H4 (cell line): ENCODE measurements around the gene TMEM114. TPM values are rescaled to one million over a fixed set of nuclear protein-coding genes. Genes with fewer than 3 reads are reported as not detected.
A peak's percentile ranks its signal among the peaks of the same experiment; 100 is the strongest.

Source experiments
- DNase-seq: peaks from one replicate; pipeline ENCODE4 v3.0.0-alpha.2; 2015; ENCODE audit warnings: low spot score
- total RNA-seq: library from RNA; depleted of rRNA; stranded (reverse); fragments of >200 nt; shearing (Covaris generic); gene quantifications from 2 replicates; pipeline ENCODE4 v1.2.3, GENCODE V29; 2014

The TMEM114 gene
- total RNA-seq, 1 experiment from 2014 or later = not detected

DNA sequence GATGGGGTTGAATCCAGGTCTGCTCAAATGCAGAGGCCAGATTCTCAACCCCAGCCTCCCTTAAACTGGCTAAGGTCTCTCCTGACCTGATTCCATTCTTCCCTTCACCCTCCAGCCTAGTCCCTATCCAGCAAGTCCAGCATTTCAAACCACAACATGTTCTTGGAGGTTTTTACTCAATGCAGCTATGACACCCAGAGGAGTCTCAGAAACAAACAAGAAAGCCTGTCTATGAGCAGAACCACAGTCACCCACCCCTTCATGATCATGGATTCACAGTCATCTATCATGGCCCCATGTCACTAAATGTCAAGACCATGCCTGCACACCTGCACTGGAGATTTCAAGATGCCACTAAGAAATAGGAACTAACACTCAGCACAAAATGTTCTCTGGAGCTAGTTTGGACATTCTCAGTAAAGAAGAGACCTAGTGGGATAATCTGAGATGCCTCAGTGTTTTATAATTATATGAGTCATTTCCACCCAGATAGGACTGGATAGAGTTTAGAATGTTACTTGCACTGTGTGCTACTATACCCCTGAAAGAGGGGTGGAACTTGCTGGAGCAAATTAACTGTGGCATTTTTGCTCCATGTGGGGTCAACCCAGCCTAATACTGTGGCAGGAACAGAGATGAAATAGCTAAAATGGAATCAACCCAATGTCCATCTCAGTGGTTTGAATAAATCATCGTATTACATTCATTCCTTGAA, 21.7 kb upstream of the TMEM114 start:
- no peak for DNase-seq

DNA sequence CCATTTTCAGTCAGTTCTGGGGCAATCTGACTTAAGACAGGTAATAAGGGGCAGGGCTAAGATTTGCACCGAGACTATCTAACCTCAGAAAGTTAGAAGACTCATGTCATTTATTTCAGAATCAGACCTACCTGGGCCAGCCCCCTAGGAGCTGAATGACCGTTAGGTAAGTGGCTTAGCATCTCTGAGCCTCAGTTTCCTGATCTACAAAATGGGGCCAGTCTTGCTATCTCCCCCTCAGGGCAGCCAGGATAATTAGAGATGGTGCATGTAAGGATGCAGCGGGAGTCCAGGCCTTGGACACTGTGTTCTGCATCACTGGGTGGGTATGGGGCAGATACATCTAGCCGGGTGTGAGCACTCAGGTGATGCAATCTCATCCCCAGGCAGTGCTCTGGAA, 20.8 kb upstream of the TMEM114 start:
- no peak for DNase-seq

DNA sequence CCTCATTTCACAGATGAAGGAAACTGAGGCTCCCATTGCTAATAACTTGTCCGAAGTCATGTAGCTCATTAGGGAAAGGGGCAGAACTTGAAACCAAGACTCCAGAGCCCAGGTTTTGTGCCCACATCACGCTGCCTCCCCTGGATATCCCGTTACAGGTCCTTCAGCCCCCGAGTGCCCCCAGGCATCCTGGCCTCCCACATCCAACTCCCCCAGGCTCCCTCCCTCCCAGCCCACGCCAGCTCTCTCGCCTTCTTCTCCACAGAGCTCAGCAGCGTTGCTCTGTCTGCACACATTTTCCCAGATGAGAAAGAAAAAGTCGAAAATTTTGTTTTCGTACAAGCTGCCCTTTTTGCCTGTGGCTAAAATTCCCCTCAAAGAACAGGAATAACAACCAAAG, 16.9 kb upstream of the TMEM114 start:
- no peak for DNase-seq

DNA sequence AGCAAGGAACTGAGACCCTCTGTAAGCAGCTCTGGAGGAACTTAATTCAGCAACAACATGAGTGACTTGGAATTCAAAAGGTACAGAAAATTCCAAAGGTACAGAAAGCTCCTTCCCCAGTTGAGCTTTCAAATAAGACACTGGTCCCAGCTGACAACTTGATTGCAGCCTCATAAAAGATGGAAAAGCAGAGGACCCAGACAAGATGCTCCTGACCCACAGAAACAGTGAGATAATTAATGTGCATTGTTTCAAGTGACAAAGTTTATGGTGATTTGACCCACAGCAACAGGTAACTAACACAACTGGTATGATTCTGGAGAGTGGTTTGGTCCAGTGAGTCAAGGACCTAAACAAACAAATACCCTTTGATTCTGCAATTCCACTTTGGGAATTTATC, 15.2 kb upstream of the TMEM114 start:
- DNase-seq = no peak

DNA sequence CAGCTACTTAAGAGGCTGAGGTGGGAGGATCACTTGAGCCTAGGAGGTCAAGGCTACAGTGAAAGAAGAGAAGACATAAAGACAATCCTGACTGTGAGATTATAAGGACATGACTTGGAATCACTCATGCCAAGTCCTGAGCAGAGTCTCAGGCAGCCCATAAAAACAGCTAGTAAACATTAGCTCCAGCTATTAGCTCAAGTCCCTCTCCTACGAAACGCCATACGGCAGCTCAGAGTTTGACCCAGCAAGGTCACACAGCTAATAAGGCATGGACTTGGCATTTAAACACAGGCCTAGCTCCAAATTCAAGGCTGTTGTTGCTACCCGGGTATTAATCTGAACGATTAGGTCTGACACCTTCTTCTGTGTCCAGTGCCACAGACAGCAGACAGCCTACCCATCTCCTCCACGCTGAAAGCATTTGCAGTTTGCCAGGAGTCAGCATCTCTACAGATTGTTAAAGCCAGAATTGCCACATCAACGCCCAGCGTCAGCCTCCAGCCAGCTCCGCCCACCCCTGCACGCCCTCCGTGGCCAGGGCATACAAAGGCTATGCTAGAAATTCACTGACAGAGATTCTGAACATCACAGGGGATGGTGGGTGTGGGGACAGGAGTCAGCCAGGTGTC, 9.9 kb upstream of the TMEM114 start:
- no peak for DNase-seq

DNA sequence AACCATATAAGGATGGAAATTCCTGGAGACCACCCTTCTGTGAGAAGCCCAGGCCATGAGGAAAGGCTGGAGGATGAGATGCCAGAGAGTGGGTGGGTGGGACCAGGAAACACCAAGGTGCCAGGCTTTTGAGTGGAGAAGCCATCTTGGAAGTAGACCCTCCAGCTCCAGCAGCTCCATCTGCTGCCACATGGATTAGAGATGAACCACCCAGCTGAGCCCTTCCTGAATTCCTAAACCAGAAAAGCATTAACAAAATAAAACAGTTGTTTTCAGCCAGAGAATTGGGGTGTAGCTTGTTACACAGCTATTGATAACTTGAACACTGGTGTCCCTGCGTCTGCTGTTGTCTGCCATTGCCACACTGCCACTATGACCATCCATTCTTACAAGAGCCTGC, 6.3 kb upstream of the TMEM114 start:
- no peak for DNase-seq

DNA sequence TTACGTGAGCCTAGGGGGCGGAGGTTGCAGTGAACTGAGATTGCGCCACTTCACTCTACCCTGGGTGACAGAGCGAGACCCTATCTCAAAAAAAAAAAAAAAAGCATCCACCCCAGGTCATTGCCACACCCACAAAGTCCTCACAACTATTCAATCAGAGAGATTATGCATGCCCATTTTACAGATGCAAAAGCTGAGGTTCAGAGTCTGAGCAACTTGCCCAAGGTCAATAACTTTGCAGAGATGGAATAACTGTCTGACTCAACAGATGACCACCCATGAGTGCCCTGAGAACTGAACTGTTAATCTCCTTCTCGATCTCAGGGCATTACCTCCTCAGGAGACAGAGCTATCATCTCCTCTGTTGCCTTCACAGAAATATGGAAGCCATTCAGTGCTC, 5.5 kb upstream of the TMEM114 start:
- DNase-seq = no peak

DNA sequence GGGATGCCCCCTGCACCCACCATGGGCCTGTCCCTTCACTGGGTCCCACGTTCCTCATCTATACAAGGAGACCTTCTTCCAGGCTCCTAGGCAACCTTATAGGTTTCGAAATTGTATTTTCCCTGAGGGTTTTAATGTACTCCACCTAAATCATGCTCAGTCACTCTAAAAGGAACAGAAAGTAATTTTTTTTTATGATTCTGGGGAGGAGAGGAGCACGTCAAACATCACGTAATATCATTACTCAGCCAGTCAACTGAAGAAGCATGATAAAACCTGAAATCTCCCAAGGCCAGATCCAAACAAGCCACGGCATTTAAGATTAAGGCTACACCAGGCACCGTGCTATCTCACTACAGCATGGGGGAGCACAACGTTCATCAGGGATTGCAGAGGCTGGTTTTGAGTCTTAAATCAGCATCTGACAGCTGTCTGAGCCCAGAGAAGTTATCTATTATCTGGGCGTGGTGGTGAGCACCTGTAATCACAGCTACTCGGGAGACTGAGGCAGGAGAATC, 3.9 kb upstream of the TMEM114 start:
- DNase-seq = no peak

DNA sequence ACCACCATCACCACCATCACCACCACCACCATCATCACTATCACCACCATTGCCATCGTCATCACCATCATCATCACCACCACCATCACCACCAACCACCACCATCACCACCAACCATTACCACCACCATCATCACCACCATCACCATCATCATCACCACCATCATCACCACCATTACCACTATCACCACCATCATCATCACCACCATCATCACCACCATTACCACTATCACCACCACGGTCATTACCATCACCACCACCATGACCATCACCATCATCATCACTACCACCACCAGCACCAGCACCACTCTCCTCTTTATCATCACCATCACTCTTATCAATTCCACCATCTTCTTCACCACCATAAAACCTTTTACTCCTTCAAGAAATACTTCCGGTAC, 1.1 kb upstream of the TMEM114 start:
- no peak for DNase-seq

DNA sequence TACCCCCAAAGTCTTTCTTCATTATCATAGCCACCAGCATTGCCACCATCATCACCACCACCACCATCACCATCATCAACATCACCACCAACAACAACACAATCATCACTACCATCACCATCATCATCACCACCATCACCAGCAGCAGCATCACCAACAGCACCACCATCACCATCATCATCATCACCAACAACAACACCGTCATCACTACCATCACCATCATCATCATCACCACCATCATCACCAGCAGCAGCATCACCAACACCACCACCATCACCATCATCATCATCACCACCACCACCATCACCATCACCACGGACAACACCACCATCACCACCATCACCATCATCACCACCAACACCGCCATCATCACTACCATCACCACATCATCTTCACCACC, 500 bp upstream of the TMEM114 start:
- DNase-seq = no peak

DNA sequence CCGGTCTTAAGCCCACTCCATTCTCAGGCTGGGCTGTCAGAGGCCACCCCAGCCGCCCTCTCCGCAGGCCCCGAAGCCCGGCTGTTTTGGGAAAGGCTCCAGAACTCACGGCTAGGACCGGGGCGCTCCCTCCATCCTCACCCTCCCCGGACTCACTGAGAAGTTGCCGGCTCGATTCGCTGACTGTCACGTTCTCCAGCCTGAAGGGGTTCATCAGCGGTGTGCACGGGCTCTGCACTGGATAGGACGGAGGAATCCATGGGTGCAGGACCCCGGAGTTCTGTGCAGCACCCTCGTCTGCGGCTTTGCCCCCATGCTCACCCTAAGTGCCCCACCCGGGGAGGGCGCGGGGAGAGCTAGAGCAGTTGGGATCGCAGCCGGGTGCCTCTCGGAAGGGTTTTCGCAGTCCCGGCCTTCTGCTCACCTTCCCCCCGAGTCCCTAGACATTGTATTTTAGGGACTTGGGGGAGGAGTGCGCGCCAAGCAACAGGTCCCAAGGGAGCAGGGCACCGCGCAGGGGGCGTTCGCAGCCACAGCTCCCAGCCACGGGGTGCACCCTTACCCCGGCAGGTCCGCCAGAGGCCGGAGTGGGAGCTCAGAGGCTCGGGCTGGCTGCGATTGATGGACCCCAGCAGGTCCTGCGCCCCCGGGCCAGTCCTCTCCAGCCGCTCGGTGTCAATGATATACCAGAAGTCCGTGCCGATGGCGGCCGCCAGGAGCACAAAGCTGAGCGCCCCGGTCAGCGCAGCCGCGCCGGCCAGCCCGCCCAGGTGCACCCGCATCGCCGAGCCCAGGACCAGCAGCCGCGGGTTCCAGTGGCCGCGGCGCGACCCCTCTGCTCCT, 1.0 kb downstream of the TMEM114 start:
- DNase-seq = no peak

DNA sequence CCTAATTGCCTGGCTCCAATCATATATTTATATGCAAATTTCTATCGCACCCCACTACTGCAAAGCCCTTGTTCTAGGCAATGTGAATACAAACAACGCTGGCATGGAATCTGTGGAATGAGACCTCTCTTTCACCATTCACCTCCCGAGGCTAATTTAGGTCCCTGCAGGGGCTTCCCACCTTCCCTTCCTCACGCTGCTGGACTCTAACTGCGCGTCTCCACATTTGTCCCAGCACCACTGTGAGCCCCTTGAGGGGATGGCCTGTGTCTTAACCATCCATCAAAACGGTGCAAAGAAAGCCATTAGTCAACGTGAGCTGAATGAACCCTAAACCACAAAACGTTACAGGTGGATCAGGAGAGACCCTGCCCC, 1.6 kb downstream of the TMEM114 start:
- DNase-seq = no peak

DNA sequence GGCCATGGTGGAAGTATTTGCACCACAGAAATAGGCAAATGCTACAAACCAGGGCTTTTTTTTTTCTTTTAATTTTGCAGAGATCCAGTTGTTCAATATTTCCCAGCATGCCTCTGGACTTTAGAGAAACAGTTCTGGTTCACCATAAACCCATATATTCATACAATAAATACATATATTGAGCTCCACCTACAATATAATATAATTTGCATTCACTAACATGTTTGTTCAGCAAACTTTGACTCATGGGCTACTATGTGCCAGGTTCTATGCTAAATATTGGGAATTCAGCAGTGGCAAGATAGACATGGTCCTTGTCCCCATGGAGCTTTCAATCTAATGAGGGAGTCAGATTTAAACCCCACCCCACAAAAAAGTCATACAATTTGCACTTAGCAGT, 3.2 kb downstream of the TMEM114 start:
- no peak for DNase-seq

DNA sequence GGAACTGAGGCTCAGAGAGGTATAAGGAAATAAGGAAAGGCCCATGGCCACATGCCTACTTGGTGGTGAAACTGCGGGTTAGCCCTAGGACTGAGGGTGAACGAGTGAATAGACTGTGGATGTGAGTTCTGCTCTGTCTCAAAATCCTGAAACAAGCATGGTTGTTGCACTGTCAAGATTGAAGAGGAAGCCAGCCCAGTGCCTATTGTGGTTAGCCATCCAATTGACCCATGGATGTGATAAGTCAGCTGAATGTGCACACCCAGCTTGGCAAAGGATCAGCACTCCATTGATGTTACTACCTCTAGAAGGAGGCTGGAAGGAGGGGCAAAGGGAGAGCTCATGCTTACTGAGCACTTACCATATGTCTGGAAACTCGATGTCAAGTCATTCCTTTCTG, 4.5 kb downstream of the TMEM114 start:
- no peak for DNase-seq

DNA sequence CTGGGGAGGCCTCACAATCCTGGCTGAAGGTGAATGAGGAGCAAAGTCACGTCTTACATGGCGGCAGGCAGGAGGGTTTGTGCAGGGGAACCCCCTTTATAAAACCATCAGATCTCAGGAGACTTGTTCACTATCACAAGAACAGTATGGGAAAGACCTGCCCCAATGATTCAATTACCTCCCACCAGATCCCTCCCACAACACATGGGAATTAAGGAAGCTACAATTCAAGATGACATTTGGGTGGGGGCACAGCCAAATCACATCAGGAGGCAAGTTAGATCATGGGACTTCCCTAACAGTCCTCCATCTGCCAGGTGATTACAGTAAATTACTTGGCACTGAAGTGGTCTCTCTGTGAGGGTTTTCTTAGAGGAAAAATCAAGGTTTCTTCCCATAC, 5.3 kb downstream of the TMEM114 start:
- DNase-seq = no peak

DNA sequence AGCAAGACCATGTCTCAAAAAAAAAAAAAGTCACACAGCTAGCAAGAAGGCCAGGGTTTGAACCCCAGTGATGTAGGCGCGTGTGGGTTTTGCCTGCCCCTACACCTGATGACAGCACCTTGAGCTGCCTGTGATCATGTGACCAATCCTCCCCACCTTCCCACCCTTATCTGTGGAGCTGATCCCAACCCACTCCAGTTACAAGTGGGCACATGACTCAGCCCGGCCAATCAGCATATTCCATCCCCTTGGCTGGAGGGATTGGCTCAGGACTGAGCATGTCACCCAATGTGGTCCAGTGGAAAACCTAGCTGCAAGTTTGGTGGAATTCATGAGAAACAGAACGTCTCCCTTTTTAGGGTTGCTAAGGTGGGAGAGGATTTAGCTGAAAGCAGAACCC, 6.6 kb downstream of the TMEM114 start:
- peak; percentile 25 for DNase-seq

DNA sequence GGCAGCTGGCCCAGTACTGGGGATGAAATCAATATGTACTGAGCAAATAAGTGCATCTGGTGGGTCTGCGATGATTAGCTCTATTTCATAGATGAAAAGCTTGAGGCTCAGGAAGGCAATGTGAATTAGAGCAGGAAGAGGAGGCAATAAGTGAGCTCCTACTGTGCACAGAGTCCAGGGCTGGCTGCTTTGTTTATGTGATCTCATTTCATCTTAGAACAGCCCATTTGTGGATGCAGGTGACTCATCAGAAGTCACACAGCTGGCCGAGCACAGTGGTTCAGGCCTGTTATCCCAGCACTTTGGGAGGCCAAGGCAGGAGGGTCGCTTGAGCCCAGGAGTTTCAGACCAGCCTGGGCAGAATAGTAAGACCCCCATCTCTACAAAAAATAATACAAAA, 7.1 kb downstream of the TMEM114 start:
- DNase-seq = peak; percentile 67

DNA sequence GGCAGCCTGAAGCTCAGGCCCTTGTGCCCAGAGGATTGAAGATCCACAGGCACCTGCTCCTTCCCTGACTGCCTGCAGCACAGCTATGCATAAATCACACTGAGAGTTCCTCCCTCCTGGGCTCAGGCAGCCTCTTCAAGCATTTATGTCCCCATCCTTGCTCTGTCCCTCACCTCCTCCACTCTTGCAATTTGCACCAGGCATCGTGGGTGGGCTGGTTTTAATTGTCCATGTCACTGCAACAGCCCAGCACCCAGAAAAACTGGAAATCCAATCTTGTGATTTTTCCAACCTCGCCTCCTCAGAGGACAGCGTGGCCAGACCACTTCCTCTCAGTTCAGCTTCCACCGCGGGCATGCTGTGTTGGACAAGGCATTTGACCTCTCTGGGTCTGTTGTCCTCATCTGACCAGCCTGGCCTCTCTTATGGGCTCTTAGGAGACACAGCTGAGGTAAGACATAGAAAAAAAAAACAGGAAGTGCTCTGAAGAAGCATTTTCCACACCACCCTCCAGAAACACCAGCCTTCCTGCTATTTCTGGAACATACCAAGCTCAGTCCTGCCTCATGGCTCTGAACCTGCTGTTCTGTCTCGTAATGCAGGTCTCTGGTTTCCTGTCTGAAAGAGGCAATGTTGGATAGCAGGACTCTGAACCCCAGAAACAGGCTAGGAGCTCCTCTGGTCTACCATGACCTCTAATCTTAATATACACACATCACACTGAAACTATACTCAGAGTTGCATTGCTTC, 8.3 kb downstream of the TMEM114 start:
- peak; percentile 41 for DNase-seq

DNA sequence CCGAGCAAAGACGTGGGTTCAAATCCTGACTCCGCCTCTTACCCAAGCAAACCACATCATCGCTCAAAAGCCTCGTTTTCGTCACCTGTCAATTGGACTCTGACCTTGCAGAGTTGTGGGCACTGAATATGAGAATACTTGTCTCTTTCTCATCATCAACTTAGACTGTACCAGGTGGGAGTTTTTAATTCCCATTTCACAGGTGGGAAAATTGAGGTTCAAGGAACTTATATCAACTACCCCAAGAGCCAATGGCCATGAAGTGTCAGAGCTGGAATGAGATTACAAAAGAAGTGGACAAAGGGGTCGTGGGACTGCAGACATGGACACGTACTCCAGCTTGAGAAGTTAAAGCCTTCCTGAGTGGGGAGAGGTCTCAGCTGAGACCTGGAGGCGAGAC, 10.8 kb downstream of the TMEM114 start:
- no peak for DNase-seq

DNA sequence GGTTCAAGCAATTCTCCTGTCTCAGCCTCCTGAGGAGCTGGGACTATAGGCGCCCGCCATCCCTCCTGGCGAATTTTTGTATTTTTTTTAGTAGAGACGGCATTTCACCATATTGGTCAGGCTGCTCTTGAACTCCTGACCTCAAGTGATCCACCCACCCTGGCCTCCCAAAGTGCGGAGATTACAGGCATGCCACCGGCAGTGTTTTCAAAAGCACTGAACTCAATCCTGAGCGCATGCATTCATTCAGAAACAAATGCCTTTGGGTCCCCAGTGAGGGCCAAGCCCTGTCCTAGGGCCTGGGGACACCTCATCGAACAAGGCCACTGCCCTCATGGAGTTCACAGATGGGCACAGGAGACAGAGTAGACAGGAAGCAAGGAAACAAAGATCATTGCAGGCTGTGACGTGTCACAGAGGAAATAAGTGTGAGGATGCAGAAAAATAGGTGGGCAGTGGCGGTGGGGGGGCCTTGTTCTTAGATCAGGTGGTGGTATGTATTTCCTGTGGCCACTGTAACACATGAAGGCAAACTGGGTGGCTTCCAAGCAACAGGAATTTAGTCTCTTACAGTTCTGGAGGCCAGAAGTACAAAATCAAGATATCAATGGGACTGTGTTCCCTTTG, 12.5 kb downstream of the TMEM114 start:
- no peak for DNase-seq

DNA sequence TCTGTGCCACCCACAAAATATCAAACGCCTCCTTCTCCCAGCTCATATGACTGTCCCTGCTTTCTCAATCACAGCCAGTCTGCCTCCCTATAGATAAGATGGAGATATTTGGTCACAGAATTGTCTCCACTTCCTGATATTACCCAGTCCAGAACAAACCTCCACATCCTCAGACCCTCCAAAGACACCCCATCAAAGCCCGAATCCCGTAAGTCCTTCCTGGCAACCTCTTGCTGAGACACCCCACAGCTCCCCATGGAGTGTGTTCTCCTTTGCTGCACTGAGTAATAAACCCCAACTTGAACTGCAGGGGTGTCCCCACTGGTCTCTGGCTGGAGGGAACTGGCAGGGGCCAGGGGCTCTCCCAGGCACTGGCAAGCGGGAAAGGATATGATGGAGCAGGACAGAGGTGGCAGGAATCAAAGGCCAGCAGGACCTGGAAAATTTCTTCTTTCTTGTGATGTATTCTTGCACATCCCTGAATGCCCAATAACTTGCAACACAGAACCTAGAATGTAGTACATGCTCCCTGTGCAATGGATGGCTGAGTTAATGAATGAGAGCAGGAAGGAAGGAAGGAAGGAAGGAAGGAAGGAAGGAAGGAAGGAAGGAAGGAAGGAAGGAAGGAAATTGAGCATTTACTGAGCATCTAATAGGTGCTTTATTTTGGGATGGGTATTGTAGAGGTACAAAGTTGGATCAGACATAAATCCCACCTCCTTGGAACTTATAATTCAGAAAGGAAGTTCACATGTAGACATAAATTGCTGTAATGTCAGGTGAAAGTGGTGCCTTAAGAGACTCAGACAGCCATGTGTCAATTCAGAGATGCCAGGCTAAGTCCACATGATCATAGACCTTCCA, 13.9 kb downstream of the TMEM114 start:
- no peak for DNase-seq
